ENCODE data around the gene CALML4.
A peak's percentile ranks its signal among the peaks of the same experiment; 100 is the strongest.
"Not testable (repeated sequence)": the region's sequence is repeated elsewhere in the genome, so short reads cannot be mapped to it uniquely, and the experiment has no call there.

The CALML4 gene

GRCh38 chr15:68224546-68225250, 19.6 kb upstream of the CALML4 start:
- no peak for DNase-seq

GRCh38 chr15:68224108-68224507, 19.0 kb upstream of the CALML4 start:
- DNase-seq, result no peak

GRCh38 chr15:68223171-68223570, 18.0 kb upstream of the CALML4 start:
- DNase-seq, result no peak

- DNase-seq, result not testable (repeated sequence)
These were observed 17.3 kb upstream of the CALML4 start for GRCh38 chr15:68222432-68222743.

- peak; percentile 11 for DNase-seq
These were observed 16.6 kb upstream of the CALML4 start for GRCh38 chr15:68221530-68222431.

GRCh38 chr15:68220967-68221366, 15.8 kb upstream of the CALML4 start:
- peak; percentile 5 for DNase-seq

GRCh38 chr15:68220489-68220888, 15.4 kb upstream of the CALML4 start:
- DNase-seq, result peak; percentile 4

GRCh38 chr15:68218847-68219798, 14.0 kb upstream of the CALML4 start:
- peak; percentile 15 for DNase-seq

GRCh38 chr15:68218331-68218730, 13.2 kb upstream of the CALML4 start:
- no peak for DNase-seq

- DNase-seq, result no peak
These were observed 12.2 kb upstream of the CALML4 start for GRCh38 chr15:68217341-68217740.

GRCh38 chr15:68214838-68215254, 9.7 kb upstream of the CALML4 start:
- DNase-seq, result no peak

- no peak for DNase-seq
These were observed 9.1 kb upstream of the CALML4 start for GRCh38 chr15:68213991-68214837.

GRCh38 chr15:68213491-68213845, 8.3 kb upstream of the CALML4 start:
- DNase-seq, result not testable (repeated sequence)

- no peak for DNase-seq
These were observed 6.7 kb upstream of the CALML4 start for GRCh38 chr15:68211656-68212320.

GRCh38 chr15:68210821-68211655, 5.9 kb upstream of the CALML4 start:
- peak; percentile 78 for DNase-seq

- DNase-seq, result no peak
These were observed 5.3 kb upstream of the CALML4 start for GRCh38 chr15:68210409-68210756.

- DNase-seq, result peak; percentile 52
These were observed 4.7 kb upstream of the CALML4 start for GRCh38 chr15:68209735-68210408.

- no peak for DNase-seq
These were observed 4.1 kb upstream of the CALML4 start for GRCh38 chr15:68209272-68209671.

GRCh38 chr15:68208636-68209240, 3.6 kb upstream of the CALML4 start:
- no peak for DNase-seq

- DNase-seq, result no peak
These were observed 3.0 kb upstream of the CALML4 start for GRCh38 chr15:68208136-68208535.

Measured in stimulated activated CD8-positive, alpha-beta memory T cell treated with anti-CD3 and anti-CD28 coated beads, Interleukin-4, amount 100 ng/mL, for 48 hours (primary cell).